HG02840 (cell line): ENCODE measurements around the gene KIF18B.
A peak's percentile ranks its signal among the peaks of the same experiment; 100 is the strongest.

Source experiments
- ATAC-seq: cut with Tn5 transposase; IDR thresholded peaks from one replicate; pipeline ENCODE4 v1.9.1; 2021; ENCODE audit warnings: mild to moderate bottlenecking, moderate library complexity, moderate number of reproducible peaks; ENCODE audit not compliant: unreplicated experiment, low FRiP score

The KIF18B gene

DNA sequence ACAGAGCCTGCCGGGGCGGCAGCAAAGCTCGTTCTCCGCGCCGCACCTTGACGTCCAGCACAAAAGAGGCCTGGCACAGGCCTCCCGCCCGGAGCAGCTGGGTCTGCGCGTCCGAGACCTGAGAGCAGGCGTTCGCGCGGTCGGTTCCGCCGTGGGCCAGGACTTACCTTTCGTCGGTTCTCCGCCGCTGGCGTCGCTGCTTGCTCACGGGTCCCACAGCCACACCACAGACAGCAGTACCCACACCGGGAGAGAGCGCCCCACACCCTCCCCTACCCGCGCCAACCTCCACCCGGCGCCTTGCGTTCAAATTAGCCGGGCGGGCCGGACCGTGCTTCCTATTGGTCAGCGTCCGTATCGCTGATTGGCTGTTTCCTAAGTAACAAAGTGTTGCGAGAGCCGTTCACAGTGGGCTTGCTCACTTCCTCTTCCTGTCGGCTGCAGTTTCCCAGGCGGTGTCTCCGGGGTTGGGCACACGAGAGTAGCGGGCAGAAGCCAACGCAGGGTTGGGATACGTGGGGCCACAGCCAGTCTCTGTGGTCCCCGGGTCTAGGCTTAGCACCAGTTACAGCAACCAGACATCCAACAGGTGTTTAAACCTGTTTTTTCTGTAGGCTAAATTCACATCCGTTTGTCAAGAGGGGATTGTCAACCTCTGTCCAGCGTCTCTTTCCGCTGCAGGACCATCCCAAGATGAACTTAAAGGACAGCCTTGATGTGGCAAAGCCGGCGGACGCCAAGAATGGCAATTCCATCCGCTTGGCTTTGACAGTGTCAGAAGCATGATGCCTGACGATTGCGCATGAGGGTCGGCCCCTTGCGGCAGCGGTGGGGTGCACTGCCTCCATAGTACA, at the start of gene KIF18B:
Gene KIF18B, minus strand, starts transcription at position 313 of the 854 bp plus-strand sequence. CDS start 11,429 bp downstream, outside the sequence.
- peak; percentile 92 for ATAC-seq

DNA sequence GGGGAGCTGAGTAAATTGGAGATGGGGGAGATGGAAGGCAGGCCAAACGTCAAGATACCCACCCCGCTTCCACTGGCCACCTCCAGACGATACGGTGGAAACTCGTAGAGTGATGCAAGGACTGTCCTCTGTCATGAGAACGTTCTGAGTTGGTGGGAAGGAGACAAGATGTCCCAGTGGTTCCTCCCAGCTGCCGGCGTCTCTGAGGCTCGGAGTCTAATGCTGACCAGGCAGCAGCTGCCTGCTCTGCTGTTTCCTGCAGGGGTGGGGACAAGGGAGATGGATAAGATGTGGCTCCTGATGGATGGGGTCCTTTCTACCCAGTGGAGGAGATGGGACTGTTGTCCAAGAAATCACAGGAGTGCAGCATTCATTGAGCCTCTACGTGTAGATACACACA, 48.7 kb upstream of the KIF18B start:
- no peak for ATAC-seq

DNA sequence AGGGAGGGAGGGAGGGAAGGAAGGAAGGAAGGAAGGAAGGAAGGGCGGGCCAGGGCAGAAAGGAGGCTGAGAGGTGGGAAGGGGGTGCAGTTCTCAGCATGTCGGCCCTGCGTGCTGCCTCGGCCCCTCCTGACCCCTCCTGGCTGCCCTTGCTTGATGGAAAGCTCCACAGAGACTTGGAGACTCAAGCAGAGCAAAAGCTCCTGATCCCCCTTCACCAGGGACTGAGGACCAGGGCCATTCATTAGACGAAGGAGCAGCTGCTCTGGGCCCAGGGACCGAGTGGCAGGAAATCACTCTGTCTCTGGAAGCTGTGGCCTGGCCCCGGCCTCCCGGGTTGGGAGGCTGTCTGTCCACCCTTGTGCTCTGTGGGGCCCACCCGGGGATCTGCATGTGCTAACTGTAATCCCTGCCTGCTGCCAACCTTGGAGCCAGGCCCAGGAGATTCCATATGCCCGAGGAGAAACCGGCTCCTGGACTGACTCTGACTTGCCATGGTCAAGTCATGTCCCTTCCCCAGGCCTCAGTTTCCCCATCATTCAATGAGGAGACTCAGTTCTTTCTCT, 47.9 kb upstream of the KIF18B start:
- ATAC-seq: no peak

DNA sequence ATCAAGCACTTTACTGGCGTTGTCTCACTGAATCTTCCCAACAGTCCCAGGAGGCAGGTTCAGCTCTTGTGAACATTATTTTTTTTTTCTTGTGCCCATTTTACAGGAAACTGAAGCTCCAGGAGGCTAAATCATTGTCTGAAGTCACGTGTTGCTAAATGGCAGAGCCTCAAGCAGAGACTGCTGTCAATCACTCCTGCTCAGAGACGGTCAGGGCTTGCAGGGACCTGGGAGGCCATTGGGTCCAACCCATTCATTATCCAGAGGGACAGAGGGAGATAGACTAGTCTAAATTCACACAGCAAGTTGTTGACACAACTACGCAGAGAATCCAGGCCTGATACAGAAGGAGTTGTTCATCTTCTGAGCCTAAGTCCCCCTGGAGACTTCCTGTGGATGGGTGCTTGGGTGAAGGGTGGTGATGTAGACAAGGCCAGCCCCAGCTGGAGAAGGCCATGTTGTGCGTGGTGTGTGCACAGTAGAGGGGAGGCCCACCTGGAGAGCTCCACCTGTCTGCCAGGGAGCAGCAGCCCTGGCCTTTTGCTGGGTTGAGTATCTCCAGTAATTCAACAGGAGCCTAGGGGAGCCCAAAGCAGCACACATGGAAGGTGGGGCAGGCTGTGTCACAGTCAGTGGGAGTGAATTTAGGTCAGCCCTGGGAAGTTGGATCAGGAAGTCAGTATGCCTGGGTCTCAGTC, 44.8 kb upstream of the KIF18B start:
- no peak for ATAC-seq

DNA sequence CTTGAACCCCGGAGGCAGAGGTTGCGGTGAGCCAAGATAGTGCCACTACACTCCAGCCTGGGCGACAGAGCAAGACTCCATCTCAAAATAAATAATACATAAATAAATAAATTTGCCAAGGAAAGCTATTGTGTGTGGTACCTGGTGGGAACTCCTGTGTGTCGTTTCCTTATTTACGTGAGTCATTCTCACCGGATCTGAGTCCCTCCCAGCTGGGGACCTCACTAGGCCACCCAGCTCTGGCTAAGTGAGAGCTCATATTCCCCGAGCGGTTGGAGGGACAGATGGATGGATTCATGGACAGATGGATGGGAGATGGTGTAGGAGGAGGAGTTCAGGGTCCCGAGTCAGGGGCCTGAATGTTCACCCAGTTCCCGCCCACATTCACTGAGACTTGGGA, 43.4 kb upstream of the KIF18B start:
- no peak for ATAC-seq

DNA sequence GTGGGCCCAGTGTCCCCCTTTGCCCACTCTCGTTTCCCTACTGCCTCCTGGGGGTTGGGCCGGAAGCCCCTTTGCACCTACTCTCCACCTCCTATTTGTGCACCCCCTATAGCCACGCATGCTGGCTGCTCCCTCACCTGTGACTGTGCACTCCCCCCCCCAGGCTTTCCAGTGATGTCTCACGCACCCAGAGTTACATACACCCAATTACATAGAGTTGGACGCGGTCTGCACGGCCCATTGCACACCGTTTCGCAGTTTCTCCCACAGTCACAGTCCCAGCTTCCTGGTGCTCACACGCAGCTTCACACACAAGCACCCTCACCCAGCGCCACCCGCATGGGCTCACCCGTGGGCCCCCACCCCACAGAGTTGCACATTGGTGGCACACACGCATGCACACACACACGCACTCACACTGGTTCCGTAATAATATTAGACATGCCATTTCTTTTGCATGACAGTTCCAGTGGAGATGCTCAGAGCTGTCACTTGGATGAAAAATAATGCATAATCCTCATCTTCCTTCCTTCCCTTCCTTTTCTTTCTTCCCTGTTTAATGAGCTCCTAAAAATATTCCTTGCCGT, 42.1 kb upstream of the KIF18B start:
- ATAC-seq: no peak

DNA sequence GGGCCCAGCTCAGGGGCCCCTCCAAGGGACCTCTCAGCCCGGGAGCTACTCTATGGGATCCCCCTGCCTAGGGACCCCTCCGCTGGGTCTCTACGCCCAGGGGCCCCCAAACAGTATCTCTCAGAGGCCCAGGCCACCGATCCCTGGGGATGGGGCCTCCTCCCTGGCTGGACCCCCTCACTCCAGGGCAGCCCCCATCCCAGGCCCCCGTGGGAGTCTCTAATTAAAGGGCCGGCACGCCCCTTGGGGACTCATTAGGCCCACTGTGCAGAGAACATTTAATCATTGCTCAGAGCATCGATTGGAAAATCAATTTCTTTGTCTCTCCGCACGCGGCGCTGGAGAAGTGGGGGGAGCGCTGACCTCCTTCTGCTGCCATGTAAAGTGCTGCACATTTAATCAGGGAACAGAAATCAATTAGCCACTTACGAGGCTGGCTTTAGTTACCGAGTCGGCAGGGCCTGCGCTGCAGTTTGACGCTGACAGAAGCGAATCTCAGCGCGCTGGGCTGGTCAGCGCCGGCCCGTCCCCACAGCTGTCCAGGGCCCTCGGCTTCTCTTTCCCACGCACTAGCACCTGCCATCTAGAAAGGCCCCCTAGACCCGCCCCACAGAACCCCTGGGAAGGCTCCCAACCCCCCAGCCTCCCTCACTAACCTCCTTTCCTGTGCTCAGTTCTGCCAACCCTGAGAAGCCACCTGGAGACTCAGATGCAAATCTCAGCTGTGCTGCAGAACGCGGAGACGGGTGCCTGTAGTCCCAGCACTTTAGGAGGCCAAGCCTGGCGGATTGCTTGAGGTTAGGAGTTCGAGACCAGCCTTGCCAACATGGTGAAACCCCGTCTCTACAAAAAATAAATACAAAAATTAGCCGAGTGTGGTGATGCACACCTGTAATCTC, 40.7 kb upstream of the KIF18B start:
- no peak for ATAC-seq

DNA sequence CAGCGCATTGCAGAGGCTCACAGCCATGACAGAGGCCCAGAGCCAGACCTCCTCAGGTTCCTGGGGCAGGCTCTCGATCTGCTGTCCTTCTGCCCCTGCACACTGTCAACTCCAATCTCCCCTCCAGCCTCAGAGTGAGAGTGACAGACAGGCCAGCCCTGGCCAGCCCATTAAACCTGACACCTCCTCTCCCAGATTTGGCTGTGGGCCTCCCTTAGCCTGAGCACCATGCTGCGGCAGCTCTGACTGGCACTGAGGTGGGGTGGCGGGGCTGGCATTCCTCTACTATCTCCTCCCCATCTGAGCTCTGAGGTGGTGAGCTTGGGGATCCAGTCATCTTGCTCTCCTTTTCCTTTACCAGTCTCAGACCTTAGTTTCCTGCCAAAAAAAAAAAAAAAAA, 36.0 kb upstream of the KIF18B start:
- ATAC-seq: no peak

DNA sequence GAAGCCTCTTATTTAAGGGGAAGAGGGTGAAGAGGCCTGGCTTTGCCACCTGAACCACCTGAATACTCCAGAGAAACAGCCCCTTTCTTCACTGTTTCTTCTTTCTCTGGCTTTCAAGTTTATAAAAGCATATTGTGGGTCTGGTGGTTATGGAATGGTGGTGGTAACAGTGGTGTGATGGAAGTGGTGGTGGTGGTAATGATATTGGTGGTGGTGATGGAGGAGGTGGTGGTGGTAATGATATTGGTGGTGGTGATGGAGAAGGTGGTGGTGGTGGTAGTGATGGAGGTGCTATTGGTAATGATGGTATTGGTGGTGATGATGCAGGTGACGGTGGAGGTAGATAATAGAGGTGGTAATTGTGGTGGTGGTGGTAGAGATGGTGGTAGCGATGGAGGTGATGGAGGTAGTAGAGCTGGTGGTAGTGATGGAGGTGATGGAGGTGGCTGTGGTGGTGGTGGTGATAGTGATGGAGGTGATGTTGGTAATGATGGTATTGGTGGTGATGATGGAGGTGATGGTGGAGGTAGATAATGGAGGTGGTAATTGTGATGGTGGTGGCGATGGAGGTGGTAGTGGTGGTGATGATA, 34.6 kb upstream of the KIF18B start:
- no peak for ATAC-seq

DNA sequence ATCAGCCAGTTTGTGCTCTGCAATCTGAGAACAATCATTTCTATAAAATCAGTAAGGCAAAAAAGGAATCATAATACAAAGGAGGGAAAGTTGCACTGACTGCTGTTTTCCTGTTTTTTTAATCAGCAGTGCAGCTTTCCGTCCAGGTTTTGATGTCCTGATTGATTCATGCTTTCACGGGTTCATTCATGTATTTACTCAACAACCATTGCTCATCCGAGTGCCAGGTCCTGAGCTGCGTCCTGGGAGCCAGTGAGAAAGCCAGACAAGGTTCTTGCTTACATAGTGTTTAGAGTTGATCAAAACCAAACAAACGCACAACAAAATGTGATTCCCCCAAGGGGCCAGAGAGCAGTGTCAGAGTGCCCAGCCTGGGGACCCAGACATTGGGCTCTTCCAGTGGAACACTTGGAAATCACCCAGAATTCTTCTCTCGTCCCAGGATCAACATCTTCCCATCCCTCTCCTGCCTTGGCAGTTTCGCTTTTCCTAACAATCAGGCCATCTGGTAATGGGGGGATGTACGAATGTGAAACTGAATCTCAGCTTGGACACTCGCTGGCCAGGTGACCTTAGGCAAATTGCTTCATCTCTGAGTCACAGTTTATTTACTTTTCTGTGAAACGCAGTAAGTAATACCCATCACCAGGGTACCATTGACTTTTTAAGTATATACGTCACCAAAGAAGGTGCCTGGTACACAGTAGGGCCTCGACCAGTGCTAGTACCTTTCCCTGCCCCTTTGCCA, 33.8 kb upstream of the KIF18B start:
- no peak for ATAC-seq

DNA sequence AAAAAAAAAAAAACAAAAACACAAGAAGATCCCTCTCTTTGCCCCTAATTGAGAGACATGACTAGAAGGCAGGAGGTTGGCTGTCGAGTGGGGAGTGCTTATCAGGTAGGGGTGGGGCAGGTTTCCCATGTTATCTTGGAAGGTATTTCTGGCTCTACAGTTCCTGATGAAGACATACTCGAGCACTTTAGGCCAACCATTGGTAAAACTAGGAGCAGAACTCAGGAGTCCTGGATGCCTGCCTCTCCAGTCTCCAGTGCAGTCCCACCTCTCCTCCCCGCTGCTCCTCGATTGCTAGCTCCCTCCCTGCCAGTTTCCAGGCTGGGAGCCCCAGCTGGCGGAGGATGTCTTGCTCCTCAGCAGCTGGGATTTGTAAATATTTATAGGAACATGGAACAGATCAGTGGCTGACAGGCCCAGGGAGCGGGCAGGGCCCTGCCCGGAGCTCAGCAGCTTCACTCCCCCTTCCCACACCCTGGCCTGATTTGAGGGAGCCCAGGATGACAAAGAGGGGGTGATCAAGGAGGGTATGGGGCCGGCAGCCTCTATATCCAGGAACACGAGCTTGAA, 31.9 kb upstream of the KIF18B start:
- no peak for ATAC-seq

DNA sequence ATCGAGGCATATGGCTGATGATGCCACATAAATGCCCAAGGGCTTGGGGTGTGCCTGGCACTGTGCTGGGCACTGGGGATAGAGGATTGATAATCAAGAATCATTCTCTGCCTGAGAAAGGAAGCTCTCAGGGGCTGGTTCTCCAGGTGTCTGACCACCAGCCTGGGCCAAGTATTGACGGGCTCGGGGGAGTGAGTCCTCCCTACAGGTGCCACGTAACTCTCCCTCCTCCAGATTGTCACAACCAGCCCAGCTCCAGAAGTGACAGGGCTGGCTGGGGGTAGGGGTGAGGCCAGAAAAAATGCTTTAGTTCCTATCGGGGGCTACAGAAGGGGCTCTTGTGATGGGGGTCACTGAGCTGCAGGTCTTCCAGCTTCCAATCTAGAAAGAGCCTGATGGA, 31.2 kb upstream of the KIF18B start:
- ATAC-seq: no peak

DNA sequence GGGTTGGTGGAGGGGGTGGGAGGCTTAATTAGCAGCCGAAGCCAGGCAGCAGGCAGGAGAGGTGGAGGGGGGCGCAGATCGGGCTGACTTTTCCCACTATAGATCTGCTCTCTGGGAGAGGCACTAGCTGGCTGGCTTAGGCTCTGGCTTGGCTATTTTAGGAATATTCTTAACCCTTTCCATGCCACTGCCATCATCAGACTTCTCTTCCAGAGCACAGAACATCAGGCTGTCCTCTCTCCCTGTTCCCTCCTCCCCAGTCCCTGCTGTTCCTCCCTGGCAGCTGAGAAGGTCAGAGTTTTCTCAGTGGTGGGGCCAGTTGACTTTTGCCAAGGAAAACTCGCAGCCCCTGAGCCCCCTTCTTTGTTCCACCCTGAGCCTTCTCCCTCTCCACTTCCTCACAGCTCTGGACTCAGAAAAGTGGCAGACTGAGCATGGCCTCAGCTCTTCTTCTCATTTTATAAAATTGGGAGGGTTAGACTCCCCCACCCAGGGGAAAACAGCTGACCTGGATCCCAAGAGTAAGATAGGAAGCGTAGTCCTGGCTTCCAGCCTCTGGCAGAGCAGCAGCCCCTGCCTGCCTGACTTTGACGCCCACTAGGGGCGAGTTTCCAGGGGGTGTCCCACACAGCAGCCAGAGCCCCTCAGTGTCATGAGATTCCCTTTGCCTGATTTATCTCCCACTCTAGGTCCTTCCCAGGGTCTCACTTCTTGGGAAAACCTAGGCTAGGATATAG, 30.4 kb upstream of the KIF18B start:
- ATAC-seq: no peak

DNA sequence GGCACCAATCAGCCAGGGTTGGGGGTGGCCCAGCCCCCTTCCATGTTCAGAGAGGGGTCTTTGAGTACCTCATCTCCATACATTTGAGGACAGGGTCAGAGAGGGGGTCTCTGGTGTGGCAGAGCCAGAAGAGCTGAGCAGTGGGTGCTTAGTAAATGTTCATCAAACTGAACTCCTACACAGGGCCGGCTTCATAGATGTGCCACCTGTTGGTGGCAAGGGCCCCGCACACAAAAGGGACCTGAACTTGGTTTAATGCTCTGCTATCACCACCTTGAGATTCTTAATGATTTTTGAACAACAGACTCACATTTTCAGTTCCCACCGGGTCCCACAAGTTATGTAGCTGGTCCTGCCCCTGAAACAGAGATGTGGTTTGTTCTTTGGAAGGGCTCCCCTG, 29.5 kb upstream of the KIF18B start:
- no peak for ATAC-seq

DNA sequence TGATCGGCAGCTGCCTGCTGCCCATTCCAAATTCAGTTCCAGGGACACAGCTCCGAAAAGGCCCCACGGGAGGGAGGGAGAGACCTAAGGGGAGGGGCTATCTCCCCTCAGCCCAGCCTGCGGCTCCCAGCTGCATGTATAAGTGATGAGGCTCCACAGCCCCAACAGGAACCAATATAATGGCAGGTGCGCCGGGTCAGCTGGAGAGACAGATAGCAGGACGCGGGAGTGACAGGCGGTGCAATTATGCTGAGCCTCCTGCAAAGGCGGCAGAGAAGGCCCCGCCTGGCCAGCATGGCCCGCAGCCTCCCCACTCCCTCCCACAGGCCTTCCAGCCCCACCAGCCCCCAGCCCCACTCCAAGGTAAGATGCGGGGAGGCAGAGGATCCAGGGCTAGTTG, 28.6 kb upstream of the KIF18B start:
- ATAC-seq: no peak

DNA sequence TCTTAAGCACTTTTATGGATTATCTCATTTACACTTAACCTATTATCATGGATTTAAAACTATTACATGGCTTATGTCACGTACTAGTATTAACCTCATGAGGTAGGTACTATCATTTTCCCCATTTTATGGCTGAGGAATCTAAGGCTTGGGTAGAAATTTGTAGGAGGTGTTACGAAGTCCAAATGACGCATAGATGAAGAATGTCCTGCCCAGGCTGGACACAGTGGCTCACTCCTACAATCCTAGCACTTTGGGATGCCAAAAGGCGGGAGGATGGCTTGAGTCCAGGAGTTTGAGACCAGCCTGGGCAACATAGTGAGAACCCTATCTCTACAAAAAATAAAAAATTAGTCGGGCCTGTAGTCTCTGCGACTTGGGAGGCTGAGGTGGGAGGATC, 25.4 kb upstream of the KIF18B start:
- ATAC-seq: no peak

DNA sequence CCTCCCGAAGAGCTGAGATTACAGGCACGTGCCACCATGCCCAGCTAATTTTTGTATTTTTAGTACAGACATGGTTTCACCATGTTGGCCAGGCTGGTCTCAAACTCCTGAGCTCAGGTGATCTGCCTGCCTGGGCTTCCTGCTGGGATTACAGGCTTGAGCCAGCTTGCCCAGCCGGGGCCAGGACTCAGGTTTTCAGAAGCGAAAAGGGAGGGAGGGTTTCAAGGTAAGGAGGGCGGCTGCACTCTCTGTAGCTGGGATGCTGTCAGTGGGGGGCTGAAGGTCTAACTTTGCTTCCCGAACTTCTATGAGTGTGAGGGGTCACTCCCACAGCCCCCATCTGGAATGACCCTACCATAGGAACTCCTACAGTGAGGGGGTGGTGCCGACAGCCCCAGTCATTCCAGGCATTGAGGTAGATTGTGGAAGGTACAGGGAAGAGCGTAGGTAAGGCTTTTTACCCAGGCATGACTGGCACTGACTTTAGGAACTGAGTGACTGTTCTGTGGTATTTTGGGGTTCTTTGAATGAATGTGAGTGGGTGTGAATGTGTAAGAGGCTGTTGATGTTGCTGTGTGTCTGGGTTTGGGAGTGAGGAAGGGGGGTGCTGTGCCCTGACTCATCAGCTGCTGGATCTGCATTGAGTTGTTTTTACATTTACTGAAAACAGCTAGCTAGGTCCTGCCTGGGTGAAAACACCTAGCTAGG, 24.4 kb upstream of the KIF18B start:
- no peak for ATAC-seq
